GM23338 (cell line): Measurements from ENCODE around the gene VPS4A. TPM values are rescaled to one million over a fixed set of nuclear protein-coding genes. Genes with fewer than 3 reads are reported as not detected.

ENCODE experiments used
- ATAC-seq: fragments of 200-7000 bp; cut with Tn5 transposase; 3 replicates; pipeline ENCODE4 v1.9.1; 2020
- DNase-seq: peaks from one replicate; pipeline ENCODE4 v3.0.0-alpha.2; 2015; ENCODE audit warnings: low spot score
- H2AFZ ChIP-seq: fragments of 200-600 bp; sonication (generic); 2 replicates; pipeline ENCODE4 v1.8.0; 2016; ENCODE audit warnings: antibody characterized with exemption, mild to moderate bottlenecking, moderate library complexity
- H3F3A ChIP-seq: fragments of 200-600 bp; sonication (generic); replicated peaks from 2 replicates; pipeline ENCODE4 v1.8.0; 2017; ENCODE audit warnings: antibody characterized with exemption, mixed run types, low read depth
- H3K27ac ChIP-seq: fragments of 200-600 bp; sonication (generic); 2 replicates; pipeline ENCODE4 v1.6.1; 2016; ENCODE audit warnings: low read depth
- H3K27me3 ChIP-seq: fragments of 200-600 bp; sonication (generic); 2 replicates; pipeline ENCODE4 v1.8.0; 2016; ENCODE audit warnings: mild to moderate bottlenecking, mixed run types, moderate library complexity; ENCODE audit not compliant: insufficient read depth
- H3K36me3 ChIP-seq: fragments of 200-600 bp; sonication (generic); 2 replicates; pipeline ENCODE4 v1.8.0; 2016; ENCODE audit warnings: mild to moderate bottlenecking; ENCODE audit not compliant: insufficient read depth
- H3K4me1 ChIP-seq: fragments of 200-600 bp; sonication (generic); 2 replicates; pipeline ENCODE4 v1.8.0; 2016; ENCODE audit warnings: mild to moderate bottlenecking, moderate library complexity; ENCODE audit not compliant: insufficient read depth
- H3K4me2 ChIP-seq: fragments of 200-600 bp; sonication (generic); 2 replicates; pipeline ENCODE4 v1.7.1; 2017; ENCODE audit warnings: mixed run types
- H3K4me3 ChIP-seq: fragments of 200-600 bp; sonication (generic); 2 replicates; pipeline ENCODE4 v1.6.1; 2016; ENCODE audit warnings: mixed run types
- H3K79me2 ChIP-seq: fragments of 200-600 bp; sonication (generic); replicated peaks from 2 replicates; pipeline ENCODE4 v1.8.0; 2017; ENCODE audit warnings: mild to moderate bottlenecking; ENCODE audit not compliant: insufficient read depth
- H3K9me2 ChIP-seq: fragments of 200-600 bp; sonication (generic); 2 replicates; pipeline ENCODE4 v1.8.0; 2017; ENCODE audit not compliant: insufficient read depth
- H4K20me1 ChIP-seq: fragments of 200-600 bp; sonication (generic); replicated peaks from 2 replicates; pipeline ENCODE4 v1.8.0; 2017; ENCODE audit warnings: mild to moderate bottlenecking; ENCODE audit not compliant: insufficient read depth
- H3K27ac Mint-ChIP-seq: 2 replicates; pipeline ENCODE4 v1.8.0; 2020; ENCODE audit warnings: inconsistent platforms, mild to moderate bottlenecking, moderate library complexity, mixed read lengths
- H3K27me3 Mint-ChIP-seq: 3 replicates; pipeline ENCODE4 v1.8.0; 2022; ENCODE audit warnings: low read depth, mild to moderate bottlenecking, moderate library complexity, mixed read lengths, inconsistent platforms; ENCODE audit not compliant: insufficient read depth, poor library complexity
- H3K36me3 Mint-ChIP-seq: 3 replicates; pipeline ENCODE4 v1.8.0; 2021; ENCODE audit warnings: low read depth, mild to moderate bottlenecking, inconsistent platforms, moderate library complexity, mixed read lengths
- H3K4me1 Mint-ChIP-seq: 3 replicates; pipeline ENCODE4 v1.8.0; 2020; ENCODE audit warnings: mild to moderate bottlenecking, inconsistent platforms, mixed read lengths
- H3K4me3 Mint-ChIP-seq: 3 replicates; pipeline ENCODE4 v1.8.0; 2021; ENCODE audit warnings: moderate library complexity, mild to moderate bottlenecking, inconsistent platforms, mixed read lengths
- H3K9me3 Mint-ChIP-seq: 3 replicates; pipeline ENCODE4 v1.8.0; 2020; ENCODE audit warnings: moderate library complexity, mild to moderate bottlenecking, inconsistent platforms, mixed read lengths
- CREB1 ChIP-seq: fragments of 250-450 bp; sonication (Bioruptor Pico); IDR thresholded peaks from 2 replicates; pipeline ENCODE4 v1.5.0; 2020; ENCODE audit warnings: low read depth, mild to moderate bottlenecking, moderate library complexity
- CTCF ChIP-seq, 2 experiments: fragments of 200-600 bp in 1 of 2; sonication (generic) in 1 of 2; conservative IDR thresholded peaks; 2 replicates each; pipeline versions ENCODE4 v1.5.1 to v1.6.1; 2016 to 2017; ENCODE audit warnings: antibody characterized with exemption in 2 of 2, low read depth in 2 of 2, mild to moderate bottlenecking in 2 of 2, moderate library complexity in 1 of 2
- ETS1 ChIP-seq: IDR thresholded peaks from 2 replicates; pipeline ENCODE4 v1.6.1; 2016; ENCODE audit warnings: antibody characterized with exemption
- EZH2 ChIP-seq: fragments of 200-600 bp; sonication (generic); IDR thresholded peaks from one replicate; pipeline ENCODE4 v1.8.0; 2017; ENCODE audit warnings: antibody characterized with exemption, mild to moderate bottlenecking, low read depth; ENCODE audit not compliant: unreplicated experiment
- NANOG ChIP-seq: IDR thresholded peaks from 2 replicates; pipeline ENCODE4 v1.6.1; 2016; ENCODE audit warnings: antibody characterized with exemption, borderline replicate concordance
- REST ChIP-seq: IDR thresholded peaks from one replicate; pipeline ENCODE4 v1.6.1; 2018; ENCODE audit warnings: antibody characterized with exemption; ENCODE audit not compliant: unreplicated experiment
- ZNF331 ChIP-seq: fragments of 250-450 bp; sonication (Bioruptor Pico); IDR thresholded peaks from 2 replicates; pipeline ENCODE4 v1.5.0; 2020; ENCODE audit warnings: low read depth, mild to moderate bottlenecking, moderate library complexity
- polyA plus RNA-seq: library from polyadenylated mRNA; unstranded; fragments of >200 nt; fragmentation: Nextera tagmentation; extraction: Ambion mirVana; gene quantifications from 2 replicates; pipeline ENCODE4 v1.2.1, GENCODE V29; 2016
- total RNA-seq: library from RNA; depleted of rRNA; stranded (reverse); fragments of >200 nt; shearing (Covaris generic); gene quantifications from 2 replicates; pipeline ENCODE4 v1.2.3, GENCODE V29; 2014

The VPS4A gene
- total and polyA plus RNA-seq, 2 experiments from 2014 or later: 29.1 to 32.7 TPM

GRCh38 chr16:69309316-69309715, 1.8 kb upstream of the VPS4A start:
- H3K27me3 Mint-ChIP-seq: peaks cover 8% of the 10 kb centered on the region
- H3K4me2 ChIP-seq: no peak overlapping the region
- no peak overlapping the region for H3K4me3 Mint-ChIP-seq
- no peak for ATAC-seq
- H3K79me2 ChIP-seq: peaks cover 20% of the 10 kb centered on the region
- H3K4me1 ChIP-seq: peaks cover 8% of the 10 kb centered on the region; the same call in 1 of the 2 replicates
- H3K27ac Mint-ChIP-seq: no peak overlapping the region
- no peak overlapping the region; the same call in 1 of the 2 replicates for H3K27ac ChIP-seq
- no peaks in the 10 kb centered on the region for H3K36me3 ChIP-seq
- H3K4me1 Mint-ChIP-seq: peaks cover 5% of the 10 kb centered on the region
- H3K36me3 Mint-ChIP-seq: peaks cover 6% of the 10 kb centered on the region; the same call in 2 of the 3 replicates
- peak; percentile 35 for DNase-seq
- peaks cover 13% of the 10 kb centered on the region for H4K20me1 ChIP-seq
- no peaks in the 10 kb centered on the region for H3K9me3 Mint-ChIP-seq
- H2AFZ ChIP-seq: no peak overlapping the region
- no peak overlapping the region for H3K4me3 ChIP-seq
- H3F3A ChIP-seq: peaks cover 5% of the 10 kb centered on the region; the same call in 1 of the 2 replicates
- H3K9me2 ChIP-seq: no peaks in the 10 kb centered on the region
- H3K27me3 ChIP-seq: no peaks in the 10 kb centered on the region
- TF ChIP-seq REST (no peak), NANOG (no peak), ETS1 (no peak), CREB1 (CRISPR knock-in tag) (no peak), CTCF (conservative IDR thresholded peaks at IDR 0.05; ENCODE audit: low read depth in 2 of 2) (0 out of 4 replicates have a peak, but pooled peaks of 1 of the 2 experiments have one; percentile 8)

GRCh38 chr16:69311533-69312387, 610 bp downstream of the VPS4A start:
- Mint-ChIP-seq H3K27ac (peak overlapping the region; percentile 49; the same call in 1 of the 2 replicates), H3K4me3 (peak overlapping the region; percentile 98), H3K36me3 (peaks cover 20% of the 10 kb centered on the region), H3K27me3 (peaks cover 11% of the 10 kb centered on the region), H3K4me1 (peaks cover 5% of the 10 kb centered on the region), H3K9me3 (no peaks in the 10 kb centered on the region)
- H3K36me3 ChIP-seq: no peaks in the 10 kb centered on the region; the same call in 1 of the 2 replicates
- H4K20me1 ChIP-seq: peaks cover 18% of the 10 kb centered on the region
- H3K27me3 ChIP-seq: no peaks in the 10 kb centered on the region
- 0 out of 2 replicates have a peak, but pooled peaks cover 3% of the 10 kb centered on the region for H3K4me1 ChIP-seq
- peak overlapping the region; percentile 89 for H3K4me3 ChIP-seq
- peak; percentile 70 for ATAC-seq
- no peaks in the 10 kb centered on the region for H3K9me2 ChIP-seq
- H3K27ac ChIP-seq: no peak overlapping the region
- H3K4me2 ChIP-seq: peak overlapping the region; percentile 92
- peak; percentile 75 for DNase-seq
- peaks cover 5% of the 10 kb centered on the region; the same call in 1 of the 2 replicates for H3F3A ChIP-seq
- peaks cover 26% of the 10 kb centered on the region for H3K79me2 ChIP-seq
- H2AFZ ChIP-seq: peak overlapping the region; percentile 80
- no peak for TF ChIP-seq ZNF331
- TF ChIP-seq REST: no peak
- no peak for TF ChIP-seq EZH2
- peak; percentile 23 to 60; a peak in 2 of 4 replicates for TF ChIP-seq CTCF (conservative IDR thresholded peaks at IDR 0.05; ENCODE audit: low read depth in 2 of 2)
- no peak for TF ChIP-seq ETS1
